ENCODE measurements around the gene ITPR1.

DNA sequence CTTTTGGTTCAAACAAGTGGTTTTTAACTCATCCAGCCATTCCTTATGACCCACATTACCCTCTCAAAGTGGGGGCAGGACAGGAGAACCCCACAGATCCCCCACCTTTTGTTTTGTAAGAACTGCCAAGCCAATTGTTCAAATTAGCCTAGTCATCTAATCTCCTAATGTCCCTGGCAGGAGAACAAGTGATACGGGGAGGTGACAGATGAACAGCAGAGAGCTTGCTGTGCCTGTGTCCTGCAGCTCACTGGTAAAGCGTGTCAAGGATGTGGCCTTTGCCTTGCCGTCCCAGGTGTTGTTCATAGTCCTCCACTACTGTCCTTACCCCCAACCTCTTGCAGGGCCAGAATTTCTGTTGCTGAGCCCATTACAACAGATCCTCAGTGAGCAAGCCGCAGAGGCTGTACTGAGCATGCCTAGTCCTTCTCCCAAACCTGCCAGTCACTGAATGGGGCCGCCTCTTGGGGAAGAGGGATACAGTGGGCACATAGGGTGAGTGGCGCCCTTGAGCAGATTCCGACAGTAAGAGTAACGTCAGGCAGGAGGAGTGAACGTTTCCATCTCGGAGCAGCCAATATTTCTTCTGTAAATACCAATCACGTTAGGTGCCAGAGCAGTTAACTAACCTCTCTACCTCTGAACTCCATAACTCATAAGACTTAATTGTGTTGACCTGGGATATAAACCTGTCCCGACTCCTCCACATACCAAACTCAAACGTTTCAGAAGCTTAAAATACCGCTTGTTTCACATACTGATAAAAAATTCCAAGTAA lies 87.4 kb downstream of the ITPR1 start:
- TF ChIP-seq CTCF (IDR thresholded peaks at IDR 0.05; ENCODE audit: insufficient read depth, low read depth, low read length) (no peak), EZH2 (IDR thresholded peaks at IDR 0.05; ENCODE audit: insufficient read depth, low read length) (no peak)
